NCI-H1105 treated with DMSO at 0.1 percent for 48 hours (cell line): ENCODE data around the gene TEX261.

ENCODE experiments used
- DNase-seq: peaks from one replicate; lab custom pipeline; 2025; lab: John Stamatoyannopoulos, UW

Gene TEX261

GRCh38 chr2:70959271-70959761 lies 35.4 kb downstream of the TEX261 start:
- DNase-seq: no peak

GRCh38 chr2:70958759-70959158 lies 35.9 kb downstream of the TEX261 start:
- no peak for DNase-seq

GRCh38 chr2:70957798-70958197 lies 36.9 kb downstream of the TEX261 start:
- no peak for DNase-seq

GRCh38 chr2:70956141-70956540 lies 38.5 kb downstream of the TEX261 start:
- no peak for DNase-seq

GRCh38 chr2:70954886-70955285 lies 39.8 kb downstream of the TEX261 start:
- no peak for DNase-seq

- DNase-seq: no peak
Measured at GRCh38 chr2:70949086-70949485, 45.6 kb downstream of the TEX261 start.

- DNase-seq: peak; percentile 57
Measured at GRCh38 chr2:70948337-70949003, 46.2 kb downstream of the TEX261 start.

- no peak for DNase-seq
Measured at GRCh38 chr2:70947556-70948184, 47.0 kb downstream of the TEX261 start.

- DNase-seq: peak; percentile 36
Measured at GRCh38 chr2:70946832-70947442, 47.7 kb downstream of the TEX261 start.

GRCh38 chr2:70944111-70944690 lies 50.5 kb downstream of the TEX261 start:
- no peak for DNase-seq

- no peak for DNase-seq
Measured at GRCh38 chr2:70943205-70943871, 51.3 kb downstream of the TEX261 start.

GRCh38 chr2:70942396-70943204 lies 52.1 kb downstream of the TEX261 start:
- no peak for DNase-seq

GRCh38 chr2:70941701-70942100 lies 53.0 kb downstream of the TEX261 start:
- no peak for DNase-seq

GRCh38 chr2:70941186-70941585 lies 53.5 kb downstream of the TEX261 start:
- no peak for DNase-seq

- DNase-seq: no peak
Measured at GRCh38 chr2:70939839-70940580, 54.7 kb downstream of the TEX261 start.

- DNase-seq: no peak
Measured at GRCh38 chr2:70939001-70939838, 55.5 kb downstream of the TEX261 start.

- DNase-seq: no peak
Measured at GRCh38 chr2:70938586-70938950, 56.1 kb downstream of the TEX261 start.

- no peak for DNase-seq
Measured at GRCh38 chr2:70937866-70938585, 56.6 kb downstream of the TEX261 start.
